Measurements from ENCODE around the gene SMAD2.
"Not testable (repeated sequence)": the region's sequence is repeated elsewhere in the genome, so short reads cannot be mapped to it uniquely, and the experiment has no call there.

Gene SMAD2

GRCh38 chr18:47838396-47838795, 92.1 kb downstream of the SMAD2 start:
- DNase-seq: no peak

GRCh38 chr18:47832348-47832747, 98.1 kb downstream of the SMAD2 start:
- no peak for DNase-seq

DNA sequence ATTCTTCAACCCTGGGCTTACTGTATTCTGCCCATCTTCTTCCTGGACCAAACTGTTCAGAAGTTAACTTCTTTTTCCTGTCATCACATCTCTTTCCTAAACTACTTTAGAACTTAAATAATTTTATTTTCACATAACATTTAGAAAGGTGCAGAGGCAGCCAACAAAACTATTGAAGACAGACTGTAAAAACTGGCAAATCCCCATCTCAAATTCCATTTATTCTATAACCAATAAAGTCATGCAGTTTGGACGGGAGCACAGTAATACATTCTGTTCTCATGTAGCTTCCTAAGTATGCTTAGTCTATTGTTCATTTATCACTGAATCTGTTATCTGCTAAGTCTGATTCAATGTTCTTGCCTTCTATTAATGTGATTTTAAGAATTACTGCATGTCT, 99.1 kb downstream of the SMAD2 start:
- no peak for DNase-seq

- no peak for DNase-seq
Observed at GRCh38 chr18:47830772-47831171, 99.7 kb downstream of the SMAD2 start.

GRCh38 chr18:47829831-47830230, 100.6 kb downstream of the SMAD2 start:
- no peak for DNase-seq

- DNase-seq: not testable (repeated sequence)
Observed at GRCh38 chr18:47828031-47828430, 102.4 kb downstream of the SMAD2 start.

DNA sequence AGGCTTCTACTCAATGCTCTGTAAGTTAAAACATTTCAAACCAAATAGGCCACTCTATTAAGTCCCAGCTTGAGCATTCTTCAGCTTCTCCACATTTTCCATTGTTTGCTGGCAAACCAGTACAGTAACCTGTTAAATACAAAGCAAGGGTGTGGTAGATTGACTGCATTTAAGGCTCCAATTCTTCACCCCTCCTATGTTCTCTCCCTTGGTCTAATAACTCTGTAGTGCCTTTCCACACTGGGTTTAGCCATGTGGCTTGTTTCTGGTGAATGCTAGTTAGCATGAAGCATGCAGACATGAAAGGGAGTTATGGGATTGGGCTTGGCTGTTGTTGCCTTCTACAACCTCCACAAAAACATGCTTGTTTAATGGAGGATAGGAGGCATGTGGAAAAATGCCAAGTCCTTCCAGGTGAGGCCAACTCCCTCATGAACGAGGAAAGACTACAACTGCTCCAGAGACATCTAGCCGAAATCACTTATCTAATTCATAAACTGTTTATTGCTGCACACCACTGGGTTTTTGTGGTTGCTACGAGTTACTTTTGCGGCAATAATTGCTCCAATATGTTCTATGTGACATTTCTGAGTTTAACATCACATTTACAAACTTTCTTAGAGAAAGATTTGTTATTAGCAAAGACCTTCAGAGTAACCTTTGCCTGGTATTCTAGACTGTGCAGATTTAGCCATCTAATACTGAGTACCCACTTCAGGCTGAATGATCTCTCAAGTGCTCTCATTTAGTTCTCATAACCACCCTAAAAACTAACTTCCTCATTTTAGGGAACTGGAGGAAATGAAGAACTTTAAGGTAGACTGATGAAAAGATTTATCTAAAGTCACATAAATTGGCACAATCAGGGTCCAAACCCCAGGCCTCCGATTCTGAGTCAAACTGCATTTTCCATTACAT, 104.0 kb downstream of the SMAD2 start:
- DNase-seq: no peak

DNA sequence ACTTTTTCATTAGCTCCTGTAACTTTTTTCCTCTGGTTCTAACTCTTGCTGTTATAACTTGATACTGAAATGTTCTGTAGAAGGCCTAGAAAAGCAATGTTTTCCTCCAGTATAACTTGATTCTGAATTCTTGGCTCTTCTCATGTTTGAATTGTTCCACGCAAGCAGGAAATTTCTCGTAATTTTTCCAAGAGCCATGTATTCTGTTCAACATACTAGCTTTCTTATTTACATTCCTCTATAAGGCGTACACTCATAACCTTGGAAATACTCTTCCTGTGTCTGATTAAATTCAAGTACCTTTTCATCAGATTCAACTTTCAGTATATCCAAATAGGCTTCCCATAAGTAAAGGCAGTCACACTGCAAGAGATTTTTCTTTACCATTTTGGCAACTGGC, 109.1 kb downstream of the SMAD2 start:
- DNase-seq: no peak

DNA sequence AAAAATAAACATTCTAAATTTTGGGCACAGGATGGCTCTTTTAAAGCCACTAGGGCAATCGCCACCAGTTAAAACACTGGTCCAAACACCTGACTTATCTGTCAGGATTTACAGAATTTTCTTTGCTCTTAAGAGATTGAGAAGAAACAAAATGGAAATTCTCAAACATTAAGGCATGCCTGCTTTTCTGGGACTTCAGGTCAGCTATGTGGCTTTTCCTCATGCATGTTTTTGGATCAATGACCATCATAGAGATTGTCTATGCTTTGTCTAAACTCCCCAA, 112.7 kb downstream of the SMAD2 start:
- no peak for DNase-seq

DNA sequence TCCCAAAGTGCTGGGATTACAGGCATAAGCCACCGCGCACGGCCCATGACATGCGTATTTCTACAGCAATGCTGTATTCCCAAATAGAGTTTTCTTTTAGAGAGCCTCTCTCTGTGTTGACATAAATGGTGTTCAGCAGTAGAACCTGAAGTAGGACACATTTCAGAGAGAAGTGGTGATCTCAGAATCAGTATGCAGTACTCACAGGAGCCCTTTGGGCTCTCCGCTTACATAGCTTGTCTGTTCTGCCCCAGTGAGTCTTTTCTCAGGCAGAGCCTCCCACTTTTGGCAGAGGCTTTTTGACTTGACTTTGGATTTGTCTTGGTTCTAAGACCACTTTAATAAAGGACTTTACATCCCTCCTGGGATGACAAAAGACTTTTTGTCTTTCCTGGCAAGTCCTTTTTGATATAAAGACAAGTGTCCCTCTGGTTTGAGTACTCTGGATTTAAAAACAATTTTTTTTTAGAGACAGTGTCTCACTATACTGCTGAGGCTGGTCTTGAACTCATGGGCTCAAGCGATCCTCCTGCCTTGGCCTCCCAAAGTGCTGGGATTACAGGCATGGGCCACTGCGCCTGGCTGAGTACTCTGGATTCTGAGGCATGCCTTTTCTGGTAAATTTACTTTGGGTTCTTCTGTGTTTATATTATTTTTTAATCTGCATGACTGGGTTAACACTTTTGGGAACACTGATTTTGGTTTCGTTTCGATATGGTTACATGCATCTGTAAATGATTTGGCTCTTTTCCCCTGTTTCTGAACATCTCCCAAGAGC, 113.3 kb downstream of the SMAD2 start:
- no peak for DNase-seq

DNA sequence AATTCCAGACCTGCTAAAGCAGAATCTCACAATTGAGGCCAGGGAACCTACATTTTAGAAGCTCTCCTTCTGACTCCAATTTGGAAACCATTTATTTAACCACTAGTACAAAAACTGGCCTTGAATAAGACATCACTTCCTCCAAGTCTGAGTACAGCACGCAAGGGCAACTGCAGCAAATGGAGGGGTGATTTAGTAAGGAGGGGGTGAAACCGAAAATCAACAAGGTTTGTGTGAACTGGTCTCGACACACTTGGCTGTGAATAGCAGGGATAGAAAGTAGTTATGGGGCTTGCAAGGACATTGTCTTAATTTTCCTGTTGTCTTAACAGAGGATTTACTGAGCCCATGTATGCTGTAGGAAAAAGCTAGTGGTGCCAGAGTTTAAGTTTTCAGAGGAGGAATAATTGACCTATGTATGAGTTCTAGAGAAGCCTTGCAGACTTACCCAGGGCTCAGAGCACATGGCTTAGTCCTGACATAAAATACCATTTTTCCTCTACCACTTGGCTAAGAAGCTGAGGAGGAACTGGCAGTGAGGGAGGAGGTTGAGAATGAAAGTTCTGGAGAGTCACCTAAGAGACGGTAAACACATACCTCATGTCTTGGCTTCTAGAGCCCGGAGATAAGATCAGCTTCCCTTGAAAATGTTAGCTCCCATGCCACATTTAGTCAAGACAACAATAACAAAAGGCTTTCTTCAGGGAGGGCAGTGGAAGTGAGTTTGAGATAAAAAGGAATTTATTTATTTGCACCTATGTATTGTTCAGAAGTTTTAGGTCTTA, 114.8 kb downstream of the SMAD2 start:
- no peak for DNase-seq

GRCh38 chr18:47809420-47809819, 121.0 kb downstream of the SMAD2 start:
- DNase-seq: no peak

- no peak for DNase-seq
Observed at GRCh38 chr18:47802802-47803201, 127.7 kb downstream of the SMAD2 start.

- DNase-seq: no peak
Observed at GRCh38 chr18:47801817-47802216, 128.6 kb downstream of the SMAD2 start.

GRCh38 chr18:47800756-47801155, 129.7 kb downstream of the SMAD2 start:
- no peak for DNase-seq

DNA sequence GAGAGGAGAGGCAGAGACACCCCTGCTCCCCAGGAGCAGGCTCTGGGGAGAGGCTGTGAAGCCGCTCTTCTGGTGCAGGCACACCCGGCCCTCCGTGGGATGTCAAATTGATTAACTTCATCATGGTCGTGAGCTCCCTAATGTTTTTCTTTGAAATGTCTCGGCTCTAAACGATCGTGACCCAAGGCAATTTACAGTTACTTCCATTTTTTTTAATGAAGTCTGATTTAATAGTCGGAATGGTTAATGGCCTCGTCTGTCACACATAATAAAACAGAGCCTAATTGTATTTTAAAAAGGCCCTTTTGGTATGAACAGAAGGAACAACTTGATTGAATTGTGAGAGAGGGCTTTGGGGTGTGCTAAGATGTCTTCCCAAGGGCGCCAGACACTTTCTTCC, 130.2 kb downstream of the SMAD2 start:
- no peak for DNase-seq

- DNase-seq: no peak
Observed at GRCh38 chr18:47799376-47799775, 131.1 kb downstream of the SMAD2 start.

DNA sequence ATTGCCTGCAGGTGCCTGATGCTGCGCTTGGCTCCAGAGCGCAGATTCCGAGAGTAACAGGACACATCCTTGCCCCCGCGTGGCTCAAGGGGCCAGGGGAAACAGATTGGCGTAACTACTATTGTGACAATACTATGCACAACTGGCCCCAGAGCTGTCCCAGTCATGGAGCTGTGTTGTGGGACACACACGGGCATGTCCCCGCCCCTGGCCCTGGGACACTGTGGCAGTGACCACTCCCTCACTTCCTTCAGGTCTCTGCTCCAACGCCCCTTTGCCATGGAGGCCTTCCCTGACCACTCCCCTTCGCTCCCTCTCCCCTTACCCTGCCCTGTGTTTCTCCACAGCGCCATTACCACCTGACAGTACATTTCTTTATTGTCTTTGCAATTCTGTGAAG, 132.1 kb downstream of the SMAD2 start:
- no peak for DNase-seq

DNA sequence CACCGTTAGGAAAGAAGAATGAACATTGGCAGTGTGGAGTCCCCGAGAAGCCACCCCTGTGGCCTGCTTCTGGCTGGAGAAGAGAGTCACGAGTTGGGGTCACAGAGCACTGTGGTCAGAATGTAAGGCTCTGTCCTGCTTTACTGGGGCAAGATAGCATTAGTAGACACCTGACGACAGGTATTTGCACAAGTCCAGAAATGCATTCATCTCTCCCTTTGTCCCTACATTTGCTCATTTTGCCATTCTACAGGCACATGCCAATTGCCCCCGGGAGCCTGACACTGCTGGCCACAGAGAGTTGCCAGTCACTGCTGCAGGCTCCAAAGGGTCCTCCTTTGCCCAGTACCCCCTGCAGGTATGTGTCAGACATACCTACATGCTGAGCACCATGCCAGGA, 133.3 kb downstream of the SMAD2 start:
- DNase-seq: no peak

DNA sequence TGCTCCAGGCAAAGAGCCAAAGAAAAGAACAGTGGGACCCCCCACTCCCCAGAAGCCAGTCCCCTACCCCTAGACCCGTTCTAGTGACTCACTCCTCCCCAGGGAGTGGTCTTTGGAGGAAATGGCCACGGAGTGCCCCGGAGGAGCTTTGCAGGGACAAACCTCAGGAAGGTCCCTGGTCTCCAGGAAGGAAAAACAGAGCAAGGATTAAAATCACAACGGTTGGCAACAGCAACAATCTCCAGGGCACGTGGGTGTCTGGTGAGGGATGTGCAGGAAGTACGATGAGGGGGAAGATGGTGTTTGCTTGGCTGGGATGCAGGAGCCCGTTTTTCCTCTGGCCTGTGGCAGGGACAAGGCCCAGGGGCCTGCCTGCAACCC, 135.0 kb downstream of the SMAD2 start:
- DNase-seq: no peak

DNA sequence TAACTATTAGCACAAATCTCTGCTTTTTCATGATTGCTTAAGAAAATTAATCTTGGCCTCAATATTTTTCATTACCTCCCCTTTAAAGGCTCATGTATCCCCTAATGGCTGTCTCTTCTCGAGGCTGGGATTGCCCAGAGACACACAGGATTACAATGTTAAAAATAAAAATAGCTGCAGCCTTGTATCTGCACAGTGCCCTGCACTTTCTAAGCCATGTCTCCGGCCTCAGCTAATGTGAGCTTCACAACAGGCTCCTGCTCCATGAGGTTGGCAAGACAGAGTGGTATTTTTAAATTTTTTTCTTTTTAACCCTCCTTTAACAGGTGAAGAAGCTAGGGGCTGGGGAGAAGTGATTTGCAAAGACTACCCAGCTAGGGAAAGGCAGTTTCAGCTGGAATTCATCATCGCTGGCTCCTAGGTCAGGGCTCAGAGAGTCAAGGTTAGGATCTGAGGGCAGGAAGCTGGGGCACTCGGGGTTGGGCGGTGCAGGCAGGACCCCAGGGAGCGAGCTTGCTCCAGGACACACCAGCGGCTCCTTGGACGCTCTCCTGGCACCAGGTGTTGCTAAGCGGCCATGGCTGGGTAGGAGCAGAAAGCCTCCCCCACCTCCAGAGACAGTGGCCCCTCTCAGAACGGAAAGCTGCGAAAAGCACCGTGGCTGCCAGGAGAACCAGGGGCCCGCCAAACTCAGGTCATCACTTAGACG, 135.6 kb downstream of the SMAD2 start:
- no peak for DNase-seq

- DNase-seq: no peak
Observed at GRCh38 chr18:47793609-47794008, 136.8 kb downstream of the SMAD2 start.

DNA sequence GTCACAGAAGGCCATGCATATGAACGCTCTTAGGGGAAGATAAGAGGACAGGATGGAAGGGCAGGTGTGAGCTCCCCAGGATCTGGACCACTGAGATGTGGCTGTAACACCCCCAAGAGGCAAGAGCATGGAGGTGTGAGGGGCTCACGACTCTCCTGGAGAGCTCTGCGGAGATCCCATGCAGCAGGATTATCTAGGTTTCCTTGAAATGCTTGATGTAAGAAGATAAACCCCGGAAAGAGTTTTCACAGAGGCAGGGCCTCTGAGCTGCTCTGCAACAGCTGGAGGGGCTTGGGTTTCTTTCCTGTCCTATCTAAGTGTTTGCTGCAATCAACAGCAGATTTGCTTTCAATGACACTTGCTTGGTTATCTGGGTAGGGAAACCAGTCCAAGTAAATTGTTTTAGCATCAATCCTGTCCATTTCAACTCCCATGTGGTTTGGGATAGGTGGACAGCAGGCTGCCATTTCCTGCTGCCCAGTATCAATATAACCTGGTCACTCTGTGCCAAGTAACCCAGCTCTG, 138.9 kb downstream of the SMAD2 start:
- DNase-seq: no peak
